Endothelial cell of umbilical vein (primary cell): Measurements from ENCODE around the gene SLC22A7.

Source experiments
- EZH2 ChIP-seq: IDR thresholded peaks from 2 replicates; pipeline ENCODE4 v1.6.1; 2012; ENCODE audit warnings: borderline replicate concordance, low read depth, mild to moderate bottlenecking, moderate library complexity, low read length, inconsistent platforms; ENCODE audit not compliant: severe bottlenecking
- MYC ChIP-seq: IDR thresholded peaks from one replicate; pipeline ENCODE4 v1.6.1; 2011; ENCODE audit warnings: mild to moderate bottlenecking, low read depth, low read length
- POLR2A ChIP-seq: IDR thresholded peaks from 2 replicates; pipeline ENCODE4 v1.6.1; 2012; ENCODE audit warnings: low read depth, mild to moderate bottlenecking, control low read depth, low read length
- POLR2AphosphoS5 ChIP-seq: IDR thresholded peaks from 2 replicates; pipeline ENCODE4 v1.6.1; 2012; ENCODE audit warnings: low read depth, mild to moderate bottlenecking, control low read depth, low read length, moderate library complexity; ENCODE audit not compliant: insufficient read depth
- TF ChIP-seq, protein P1 (sequence below), 2 donors: IDR thresholded peaks; 1 replicate in 1 of 2; 2 replicates in 1 of 2; pipeline ENCODE4 v1.5.1; 2011; ENCODE audit warnings: low read length in 2 of 2, mild to moderate bottlenecking in 2 of 2, moderate library complexity in 2 of 2, control low read depth in 1 of 2, inconsistent platforms in 1 of 2, low read depth in 1 of 2; ENCODE audit not compliant: insufficient read depth in 1 of 2; ENCODE audit errors: extremely low read depth in 1 of 2
- TF ChIP-seq, protein P2 (sequence below): IDR thresholded peaks from 2 replicates; pipeline ENCODE4 v1.6.1; 2011; ENCODE audit not compliant: insufficient read depth, insufficient read length

DNA sequence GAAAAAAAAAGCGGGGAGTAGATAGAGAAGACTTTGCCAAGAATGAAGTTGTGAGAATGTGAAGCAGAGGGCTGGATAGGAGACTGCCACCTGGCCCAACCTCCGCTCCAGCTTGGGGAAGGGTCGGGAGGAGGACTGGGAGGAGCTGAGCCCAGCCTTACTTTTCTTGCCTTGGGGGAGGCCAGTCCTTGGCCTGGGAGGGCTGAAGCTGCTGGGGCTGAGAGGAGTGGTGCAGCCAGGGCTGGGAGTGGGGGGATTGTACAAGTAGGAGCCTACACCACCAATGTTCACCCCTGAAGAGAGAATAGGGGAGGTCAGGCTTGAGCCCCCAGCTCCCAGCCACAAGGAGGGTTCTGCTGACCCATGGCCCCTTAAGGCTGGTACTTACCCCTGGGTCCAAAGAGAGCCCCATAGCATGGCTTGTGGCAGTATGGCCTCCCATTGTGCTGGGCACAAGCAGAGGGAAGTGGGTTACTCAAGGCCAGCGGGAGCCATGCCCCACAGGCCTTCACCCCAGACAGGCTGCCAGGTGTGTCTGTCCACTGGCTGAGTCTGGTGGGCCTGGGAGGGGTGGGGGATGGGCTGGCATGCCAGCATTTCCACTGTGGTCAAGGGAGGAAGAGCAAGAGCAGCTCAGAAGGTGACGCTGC, 9.5 kb downstream of the SLC22A7 start:
- TF ChIP-seq EZH2 (no peak), POLR2AphosphoS5 (no peak), POLR2A (no peak), MYC (no peak)
- TF ChIP-seq, protein P1, sequence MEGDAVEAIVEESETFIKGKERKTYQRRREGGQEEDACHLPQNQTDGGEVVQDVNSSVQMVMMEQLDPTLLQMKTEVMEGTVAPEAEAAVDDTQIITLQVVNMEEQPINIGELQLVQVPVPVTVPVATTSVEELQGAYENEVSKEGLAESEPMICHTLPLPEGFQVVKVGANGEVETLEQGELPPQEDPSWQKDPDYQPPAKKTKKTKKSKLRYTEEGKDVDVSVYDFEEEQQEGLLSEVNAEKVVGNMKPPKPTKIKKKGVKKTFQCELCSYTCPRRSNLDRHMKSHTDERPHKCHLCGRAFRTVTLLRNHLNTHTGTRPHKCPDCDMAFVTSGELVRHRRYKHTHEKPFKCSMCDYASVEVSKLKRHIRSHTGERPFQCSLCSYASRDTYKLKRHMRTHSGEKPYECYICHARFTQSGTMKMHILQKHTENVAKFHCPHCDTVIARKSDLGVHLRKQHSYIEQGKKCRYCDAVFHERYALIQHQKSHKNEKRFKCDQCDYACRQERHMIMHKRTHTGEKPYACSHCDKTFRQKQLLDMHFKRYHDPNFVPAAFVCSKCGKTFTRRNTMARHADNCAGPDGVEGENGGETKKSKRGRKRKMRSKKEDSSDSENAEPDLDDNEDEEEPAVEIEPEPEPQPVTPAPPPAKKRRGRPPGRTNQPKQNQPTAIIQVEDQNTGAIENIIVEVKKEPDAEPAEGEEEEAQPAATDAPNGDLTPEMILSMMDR (IDR thresholded peaks at IDR 0.05; ENCODE audit: extremely low read depth in 1 of 2, insufficient read depth in 1 of 2, low read depth in 1 of 2, low read length in 2 of 2) = no peak
- TF ChIP-seq, protein P2, sequence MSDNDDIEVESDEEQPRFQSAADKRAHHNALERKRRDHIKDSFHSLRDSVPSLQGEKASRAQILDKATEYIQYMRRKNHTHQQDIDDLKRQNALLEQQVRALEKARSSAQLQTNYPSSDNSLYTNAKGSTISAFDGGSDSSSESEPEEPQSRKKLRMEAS = no peak
